HG02763 (cell line): ENCODE measurements around the gene MTX2.

ENCODE experiments used
- ATAC-seq: cut with Tn5 transposase; IDR thresholded peaks from one replicate; pipeline ENCODE4 v1.9.1; 2021; ENCODE audit warnings: mild to moderate bottlenecking, moderate library complexity; ENCODE audit not compliant: unreplicated experiment

Gene MTX2

GRCh38 chr2:176269319-176270099 is at the start of gene MTX2:
TSS of gene MTX2 (plus strand) at chr2:176269442. CDS start at chr2:176269630, 188 bp downstream.
- ATAC-seq: peak; percentile 98

- no peak for ATAC-seq
Measured at GRCh38 chr2:176227874-176228273, 41.4 kb upstream of the MTX2 start.

- ATAC-seq: no peak
Measured at GRCh38 chr2:176234156-176234555, 35.1 kb upstream of the MTX2 start.

- ATAC-seq: no peak
Measured at GRCh38 chr2:176234940-176235339, 34.3 kb upstream of the MTX2 start.

- ATAC-seq: no peak
Measured at GRCh38 chr2:176237456-176237855, 31.8 kb upstream of the MTX2 start.

- no peak for ATAC-seq
Measured at GRCh38 chr2:176239031-176239430, 30.2 kb upstream of the MTX2 start.

- no peak for ATAC-seq
Measured at GRCh38 chr2:176240301-176240700, 28.9 kb upstream of the MTX2 start.

- no peak for ATAC-seq
Measured at GRCh38 chr2:176242276-176242675, 27.0 kb upstream of the MTX2 start.

GRCh38 chr2:176246331-176246730 is 22.9 kb upstream of the MTX2 start:
- no peak for ATAC-seq

- no peak for ATAC-seq
Measured at GRCh38 chr2:176247859-176248258, 21.4 kb upstream of the MTX2 start.

GRCh38 chr2:176251928-176252327 is 17.3 kb upstream of the MTX2 start:
- ATAC-seq: no peak

GRCh38 chr2:176260689-176261088 is 8.6 kb upstream of the MTX2 start:
- no peak for ATAC-seq

- no peak for ATAC-seq
Measured at GRCh38 chr2:176261136-176261535, 8.1 kb upstream of the MTX2 start.

GRCh38 chr2:176268976-176269318 is 295 bp upstream of the MTX2 start:
- ATAC-seq: no peak

- ATAC-seq: no peak
Measured at GRCh38 chr2:176270100-176270750, 983 bp downstream of the MTX2 start.

GRCh38 chr2:176272870-176273459 is 3.7 kb downstream of the MTX2 start:
- ATAC-seq: no peak

GRCh38 chr2:176278927-176279326 is 9.7 kb downstream of the MTX2 start:
- no peak for ATAC-seq

- no peak for ATAC-seq
Measured at GRCh38 chr2:176280156-176280555, 10.9 kb downstream of the MTX2 start.

GRCh38 chr2:176280867-176281658 is 11.8 kb downstream of the MTX2 start:
- ATAC-seq: no peak

- ATAC-seq: no peak
Measured at GRCh38 chr2:176283291-176284068, 14.2 kb downstream of the MTX2 start.
